ENCODE data around the gene ANKRD11.
"Not testable (repeated sequence)": the region's sequence is repeated elsewhere in the genome, so short reads cannot be mapped to it uniquely, and the experiment has no call there.

The ANKRD11 gene

DNA sequence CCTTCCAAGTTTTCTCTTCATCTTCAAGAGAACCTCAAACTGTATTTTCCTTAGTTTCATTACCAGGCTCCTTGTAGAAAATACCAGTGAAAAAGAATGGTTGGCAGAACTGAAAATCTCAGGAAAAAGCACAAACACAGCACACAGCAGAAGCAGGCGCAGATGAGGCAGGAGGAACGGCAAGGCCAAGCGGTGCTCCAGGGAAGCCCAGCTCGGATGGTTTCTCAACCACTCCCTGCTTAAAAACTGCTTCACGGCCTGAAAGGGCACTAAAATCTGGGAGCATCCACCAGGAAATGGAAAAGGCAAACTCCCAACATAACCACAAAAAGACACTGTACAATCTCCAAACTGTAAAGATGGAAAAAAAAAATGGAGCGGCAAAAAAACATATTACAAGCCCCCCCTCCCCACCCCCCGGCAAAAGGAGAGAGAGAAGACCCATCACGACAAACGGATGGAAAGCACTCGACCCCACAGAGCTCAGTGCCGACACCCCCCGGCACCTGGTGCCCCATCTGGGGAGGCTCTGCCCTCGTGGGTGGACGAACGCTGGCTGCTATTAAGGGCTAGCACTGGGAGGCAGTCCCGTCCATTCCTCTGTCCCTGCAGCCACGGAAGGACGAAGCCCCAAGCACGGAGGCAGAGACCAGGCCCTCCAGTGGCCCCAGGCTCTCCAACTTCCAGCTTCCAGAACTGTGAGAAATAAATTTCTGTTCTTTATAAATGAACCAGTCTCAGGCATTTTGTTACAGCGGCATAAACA is 145.3 kb downstream of the ANKRD11 start:
- peak in 1 of 14 donors; percentile 35 for DNase-seq

DNA sequence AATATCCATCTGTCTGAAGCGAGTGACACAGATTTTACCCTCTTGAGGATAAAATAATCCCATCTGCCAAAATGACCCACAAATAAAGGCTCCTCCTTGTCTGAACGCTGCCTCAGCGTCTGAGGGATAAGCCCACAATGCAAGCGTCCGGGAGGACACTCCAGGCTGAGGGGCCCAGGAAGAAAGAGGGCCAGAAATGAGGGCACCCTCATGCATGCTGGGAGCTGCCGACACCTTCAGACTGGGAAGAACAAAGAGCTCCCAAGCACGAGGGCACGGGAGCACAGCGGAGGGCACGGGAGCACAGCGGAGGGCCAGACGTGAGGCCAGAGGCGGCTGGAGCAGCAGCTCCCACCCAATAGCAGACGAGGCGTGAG is 145.9 kb downstream of the ANKRD11 start:
- DNase-seq, result no peak

GRCh38 chr16:89343501-89344457 is 146.6 kb downstream of the ANKRD11 start:
- peak in 1 of 14 donors; percentile 52 for DNase-seq

- no peak for DNase-seq
These were observed 148.4 kb downstream of the ANKRD11 start for GRCh38 chr16:89341697-89342694.

DNA sequence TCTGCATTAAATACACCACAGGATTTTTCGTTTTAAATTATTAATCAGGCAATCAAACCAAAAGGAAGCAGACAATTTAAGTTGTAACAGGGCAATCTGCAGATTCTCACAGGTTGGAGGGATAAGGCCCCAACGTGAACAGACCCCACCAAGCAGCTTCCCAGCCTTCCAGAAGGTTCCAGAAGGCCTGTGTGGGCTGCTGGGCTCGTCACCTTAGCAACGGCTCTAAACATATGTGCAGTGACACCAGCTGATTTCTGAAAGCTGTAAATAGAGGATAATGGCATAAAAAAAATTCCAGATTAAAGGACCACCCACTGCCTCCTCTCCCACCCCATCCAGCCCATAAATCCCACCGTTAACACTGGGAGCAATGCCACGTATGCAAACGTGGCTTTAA is 149.1 kb downstream of the ANKRD11 start:
- DNase-seq, result peak in 1 of 14 donors; percentile 43

GRCh38 chr16:89338863-89339262 is 151.5 kb downstream of the ANKRD11 start:
- no peak for DNase-seq

DNA sequence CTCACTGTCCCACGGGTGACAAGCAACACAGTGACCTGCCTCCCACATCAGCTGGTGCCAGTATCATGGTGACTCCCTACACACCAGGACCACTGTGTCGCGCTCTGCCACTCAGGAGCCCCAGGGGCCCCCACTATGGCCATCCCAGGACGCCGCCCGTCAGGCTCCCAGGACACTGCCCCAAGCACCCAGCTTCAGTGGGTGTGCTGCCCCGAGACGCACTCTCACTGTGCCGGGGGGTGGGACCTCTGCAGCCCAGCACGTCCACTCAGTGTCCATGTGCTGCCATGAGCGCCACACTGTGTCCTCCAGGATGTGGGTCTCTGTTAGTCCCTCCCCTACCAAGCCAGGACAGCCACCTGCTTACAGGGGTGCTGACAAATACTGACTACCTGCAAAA is 152.4 kb downstream of the ANKRD11 start:
- no peak for DNase-seq

GRCh38 chr16:89335803-89336485 is 154.4 kb downstream of the ANKRD11 start:
- DNase-seq, result no peak

DNA sequence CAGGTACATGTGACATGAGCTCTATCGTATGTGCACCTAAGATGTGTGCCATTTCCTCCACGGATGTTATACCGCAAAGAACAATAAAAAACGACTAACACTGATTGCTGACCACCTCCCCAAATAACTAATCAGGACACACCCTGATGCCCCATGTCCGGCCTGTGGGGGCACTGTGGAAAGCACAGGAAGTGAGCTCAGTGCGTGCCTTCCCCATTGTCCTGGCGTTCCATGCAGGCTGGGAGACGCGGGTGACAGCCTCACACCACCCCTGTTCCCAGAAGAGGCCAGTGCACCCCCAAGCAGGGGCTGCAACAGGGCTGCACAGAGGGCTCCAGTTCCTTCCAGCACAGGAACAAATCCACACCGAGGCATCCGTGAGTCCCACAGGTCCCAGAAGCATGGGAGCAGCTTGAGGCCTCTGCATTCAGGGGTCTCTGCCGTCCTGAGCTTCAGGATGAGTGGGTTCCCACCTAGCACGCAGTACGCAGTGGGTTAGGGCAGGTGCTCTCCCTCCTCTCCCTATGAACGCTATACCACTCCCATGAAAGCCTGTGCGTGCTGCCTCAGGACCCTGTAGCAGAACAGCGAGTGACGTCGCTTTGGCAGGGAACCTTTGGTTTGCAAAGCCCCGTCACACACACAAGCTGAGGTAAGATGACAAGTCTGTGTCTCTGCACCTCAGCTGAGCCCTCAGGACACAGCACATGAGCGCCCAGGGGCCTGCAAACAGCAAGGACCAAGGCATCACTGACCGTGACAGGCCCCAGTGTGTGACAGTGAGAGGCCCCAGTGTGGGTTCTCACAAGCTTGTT is 155.2 kb downstream of the ANKRD11 start:
- no peak for DNase-seq

DNA sequence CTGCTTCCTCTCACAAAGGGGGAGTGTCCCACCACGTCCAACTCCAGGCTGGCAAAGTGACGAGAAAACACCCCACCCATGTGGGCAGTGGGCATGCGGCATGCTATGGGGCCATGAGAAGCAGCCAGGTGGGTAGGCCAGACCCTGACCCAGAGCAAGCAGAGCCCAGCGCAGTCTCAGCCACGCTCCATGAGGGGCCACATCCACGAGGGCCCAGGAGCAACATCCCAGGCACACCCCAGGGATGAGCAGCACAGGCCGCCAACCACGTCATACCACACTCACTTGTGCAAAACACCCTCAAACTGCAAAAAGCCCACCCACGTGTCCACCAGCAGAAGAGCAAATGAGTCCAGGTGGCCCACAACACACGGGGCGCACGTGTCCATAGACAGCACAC is 155.9 kb downstream of the ANKRD11 start:
- no peak for DNase-seq

- no peak for DNase-seq
These were observed 156.3 kb downstream of the ANKRD11 start for GRCh38 chr16:89334050-89334449.

DNA sequence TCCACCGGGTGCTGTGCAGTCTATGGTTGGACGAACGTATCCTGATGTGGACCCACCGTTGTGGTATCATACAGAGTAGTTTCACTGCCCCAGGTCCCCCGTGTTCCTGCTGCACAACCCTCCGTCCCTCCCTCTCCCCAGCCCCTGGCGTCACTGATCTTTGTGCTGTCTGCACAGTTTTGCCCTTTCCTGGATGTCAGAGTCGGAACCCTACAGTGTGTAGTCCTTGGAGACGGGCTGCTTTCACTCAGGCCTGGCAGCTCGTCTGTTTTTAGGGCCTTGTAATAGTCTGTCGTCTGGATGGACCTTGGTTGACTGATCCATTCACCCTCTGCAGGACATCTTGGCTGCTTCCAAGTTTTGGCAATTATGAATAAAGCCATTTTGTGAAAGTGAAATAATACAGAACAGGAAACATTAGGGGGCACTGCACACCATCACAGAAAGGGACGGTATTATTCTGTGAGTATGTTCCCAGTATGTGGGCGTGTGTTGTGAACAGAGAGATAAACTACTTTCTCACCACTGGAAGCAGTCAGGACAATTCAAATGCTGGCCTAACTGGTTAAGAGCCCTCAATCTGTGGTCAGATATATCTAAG is 156.9 kb downstream of the ANKRD11 start:
- DNase-seq, result peak in 11 of 14 donors; percentile 22 to 81 (median 42)

DNA sequence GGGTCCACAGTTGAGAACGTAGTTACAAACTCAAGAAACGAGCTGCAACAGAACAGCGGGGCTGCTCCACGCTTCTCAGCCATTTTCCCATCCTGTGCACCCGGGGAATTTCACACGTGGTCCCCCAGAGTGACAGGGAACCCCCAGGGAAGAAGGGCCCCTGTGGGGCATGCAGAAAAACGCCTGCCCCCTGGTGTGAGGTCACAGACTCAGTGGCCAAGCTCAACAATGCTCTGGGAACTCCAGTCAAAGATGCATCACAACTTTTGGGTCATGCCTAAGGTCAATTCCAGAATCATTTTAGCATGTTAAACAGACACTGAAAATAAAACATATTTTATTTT is 157.5 kb downstream of the ANKRD11 start:
- no peak for DNase-seq

DNA sequence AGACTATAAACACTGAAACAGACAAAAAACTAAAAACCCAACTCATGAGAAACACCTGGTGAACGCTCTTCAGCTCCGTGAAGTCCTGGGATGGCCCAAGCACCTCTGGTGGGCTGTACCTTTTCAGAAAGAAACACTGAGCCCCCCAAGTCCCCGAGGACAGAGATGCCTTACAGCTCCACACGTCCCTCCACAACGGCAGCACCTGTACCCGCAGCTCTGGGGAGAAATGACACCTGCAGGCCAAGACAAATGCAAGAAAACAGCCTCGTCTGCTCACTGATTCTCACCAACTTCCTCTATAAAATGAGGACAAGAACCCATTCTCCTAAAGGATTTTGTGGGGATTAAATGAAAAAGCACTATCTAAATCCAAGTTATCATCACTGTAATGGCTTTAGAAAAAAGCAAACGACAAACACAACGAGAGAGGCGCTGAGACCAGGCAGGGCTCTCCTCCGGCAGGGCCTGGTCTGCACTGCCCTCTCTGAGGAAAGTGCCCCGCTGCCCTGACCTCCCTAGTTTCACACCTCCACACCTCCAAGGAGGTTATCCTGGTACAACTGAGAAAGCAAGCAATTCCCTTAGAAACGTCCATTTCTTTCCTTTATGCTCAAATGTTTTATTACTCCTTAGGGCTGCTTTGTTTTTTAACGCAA is 158.0 kb downstream of the ANKRD11 start:
- no peak for DNase-seq

DNA sequence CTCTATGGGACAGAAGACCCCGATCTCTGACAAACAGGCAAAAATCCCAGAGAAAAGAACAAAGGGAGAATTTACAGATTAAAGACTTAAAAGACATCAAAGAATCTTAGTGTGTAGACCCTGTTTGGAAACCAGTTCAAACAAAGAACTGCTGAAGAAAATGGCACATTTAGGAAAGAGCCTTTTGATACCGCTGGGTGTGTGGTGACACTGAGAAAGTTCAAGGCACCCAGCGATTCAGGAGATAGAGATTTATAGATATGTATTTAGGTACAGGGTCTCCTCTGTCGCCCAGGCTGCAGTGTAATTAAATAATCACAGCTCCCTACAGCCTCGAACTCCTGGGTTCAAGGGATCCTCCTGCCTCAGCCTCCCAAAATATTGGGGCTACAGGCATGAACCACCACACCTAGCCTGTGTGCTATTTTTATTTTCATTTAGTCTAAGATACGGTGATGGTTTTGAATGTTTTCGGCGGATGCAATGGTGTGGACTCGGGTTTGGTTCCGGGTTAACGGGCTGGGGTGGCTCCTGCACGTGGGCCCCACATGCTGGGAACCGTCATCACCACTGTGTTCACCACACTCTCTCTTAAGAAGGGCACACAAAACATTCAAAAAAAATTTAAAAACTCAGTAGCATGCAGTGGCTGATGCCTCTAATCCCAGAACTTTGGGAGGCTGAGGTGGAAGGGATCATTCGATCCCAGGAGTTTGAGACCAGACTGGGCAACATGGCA is 158.8 kb downstream of the ANKRD11 start:
- DNase-seq, result no peak

- peak in 1 of 14 donors; percentile 13 for DNase-seq
These were observed 160.0 kb downstream of the ANKRD11 start for GRCh38 chr16:89330177-89330856.

DNA sequence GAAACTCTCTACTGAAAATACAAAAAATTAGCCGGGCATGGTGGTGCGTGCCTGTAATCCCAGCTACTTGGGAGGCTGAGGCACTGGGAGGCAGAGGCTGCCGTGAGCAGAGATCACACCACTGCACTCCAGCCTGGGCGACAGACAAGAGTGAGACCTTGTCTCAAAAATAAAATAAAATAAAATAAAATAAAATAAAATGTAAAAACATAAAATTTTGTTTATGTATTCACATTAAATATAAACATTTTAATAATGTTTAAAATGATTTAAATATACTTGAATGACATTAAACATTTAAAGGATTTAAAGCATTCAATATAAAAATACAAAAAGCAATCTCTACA is 160.6 kb downstream of the ANKRD11 start:
- not testable (repeated sequence) for DNase-seq

All from C1 segment of cervical spinal cord (tissue), 14 donors.